IPS-NIHi7 (cell line): Measurements from ENCODE around the gene SH3BP1.
A peak's percentile ranks its signal among the peaks of the same experiment; 100 is the strongest.
"Not testable (repeated sequence)": the region's sequence is repeated elsewhere in the genome, so short reads cannot be mapped to it uniquely, and the experiment has no call there.

Experiments used
- DNase-seq: peaks from one replicate; pipeline ENCODE4 v3.0.0; 2012; ENCODE audit warnings: mixed read lengths; ENCODE audit errors: extremely low spot score

The SH3BP1 gene

DNA sequence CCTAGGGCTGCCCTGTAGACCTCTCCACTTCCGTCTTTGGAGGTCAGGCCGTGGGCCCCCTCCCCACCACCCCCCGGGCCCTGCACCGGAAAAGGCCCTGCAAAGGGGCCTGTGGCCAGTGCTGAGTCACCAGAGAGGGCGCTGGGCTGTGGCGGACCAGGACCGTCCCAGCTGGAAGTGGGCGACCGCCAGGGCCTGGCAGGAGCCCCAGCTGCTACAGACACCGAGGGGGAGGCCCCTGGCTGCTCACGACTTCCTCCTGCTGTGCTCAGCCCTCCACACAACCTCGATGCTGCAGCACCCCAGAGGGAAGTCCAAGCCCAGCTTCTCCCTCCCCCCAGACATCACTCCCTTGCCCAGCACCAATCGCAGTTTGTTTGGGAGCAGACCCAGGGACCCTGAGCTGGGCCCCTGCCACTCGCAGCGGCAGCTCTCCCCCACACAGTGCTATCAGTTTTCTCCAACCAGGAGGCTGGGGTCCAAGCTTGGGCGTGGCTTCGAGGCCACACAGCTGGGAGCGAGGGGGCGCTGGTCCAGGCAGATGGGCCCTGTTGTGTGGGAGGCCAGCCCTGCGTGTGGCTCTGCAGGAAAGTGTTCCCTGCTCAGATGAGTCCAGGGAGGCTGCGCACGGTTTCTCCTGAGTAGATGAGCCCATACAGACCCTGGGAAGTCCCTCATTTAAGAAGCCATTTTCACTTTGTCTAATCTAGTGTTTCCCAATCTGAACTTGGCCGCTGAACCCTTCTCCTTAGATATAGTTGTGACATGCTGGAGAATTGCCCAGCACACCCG, 5.6 kb upstream of the SH3BP1 start:
- peak; percentile 79 for DNase-seq

- DNase-seq = no peak
Measured at GRCh38 chr22:37634417-37634924, 5.0 kb upstream of the SH3BP1 start.

DNA sequence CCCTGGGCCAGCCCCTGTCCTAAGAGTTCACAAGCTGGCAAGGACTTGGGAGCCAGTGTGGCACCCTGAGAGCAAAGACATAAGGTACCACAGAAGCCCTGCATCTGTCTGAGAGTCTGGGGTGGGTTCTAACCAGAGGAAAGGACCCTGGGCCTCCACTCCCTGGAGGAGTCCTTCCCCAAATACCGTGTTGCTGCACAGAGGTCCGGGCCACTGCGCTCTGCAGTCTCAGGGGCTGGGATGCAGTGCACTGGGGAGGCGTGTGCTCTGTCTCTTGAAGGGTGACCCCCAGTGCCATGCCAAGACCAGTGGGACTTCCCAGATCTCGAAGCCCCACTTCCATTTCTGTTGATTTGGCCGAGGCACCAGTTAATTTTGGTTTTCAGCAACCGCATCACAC, 4.3 kb upstream of the SH3BP1 start:
- no peak for DNase-seq

- DNase-seq = peak; percentile 27
Measured at GRCh38 chr22:37636186-37636948, 3.1 kb upstream of the SH3BP1 start.

DNA sequence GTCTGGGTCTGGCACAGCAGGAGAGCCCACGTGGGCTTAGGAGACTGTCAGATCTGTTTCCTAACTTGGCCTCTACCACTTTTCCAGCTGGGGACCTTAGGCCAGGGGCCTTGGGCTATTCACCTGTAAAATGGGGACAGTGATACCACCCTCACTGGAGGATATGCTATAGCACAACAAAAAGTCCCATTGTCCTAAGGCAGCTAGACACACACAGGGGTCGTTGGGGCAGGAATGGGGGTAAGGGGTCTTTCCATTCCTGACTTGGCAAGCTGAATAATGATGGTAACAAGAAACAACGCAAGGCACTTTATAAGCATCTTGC, 2.6 kb upstream of the SH3BP1 start:
- no peak for DNase-seq

- DNase-seq = peak; percentile 22
Measured at GRCh38 chr22:37638391-37639069, 939 bp upstream of the SH3BP1 start.

GRCh38 chr22:37639771-37640590, 512 bp downstream of the SH3BP1 start:
- peak; percentile 70 for DNase-seq

GRCh38 chr22:37640591-37641560, 1.4 kb downstream of the SH3BP1 start:
- no peak for DNase-seq

DNA sequence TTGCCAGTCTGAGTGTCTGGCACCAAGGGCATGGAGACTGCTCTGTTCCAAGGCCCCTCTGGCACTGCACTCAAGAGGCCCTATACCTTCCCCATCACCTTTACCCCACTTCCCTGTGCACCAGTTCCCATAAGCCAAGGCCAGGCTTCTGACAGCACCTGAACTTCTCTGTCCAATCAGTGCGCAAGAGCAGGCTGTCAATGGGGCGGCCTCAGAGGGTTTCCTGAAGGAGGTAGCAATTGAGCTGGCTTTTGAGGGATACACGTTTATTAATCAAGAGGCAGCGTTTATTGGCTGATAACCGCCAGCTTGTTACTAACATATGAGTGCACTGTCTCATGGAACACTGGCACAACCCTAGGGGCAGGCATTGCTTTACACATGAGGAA, 2.1 kb downstream of the SH3BP1 start:
- no peak for DNase-seq

DNA sequence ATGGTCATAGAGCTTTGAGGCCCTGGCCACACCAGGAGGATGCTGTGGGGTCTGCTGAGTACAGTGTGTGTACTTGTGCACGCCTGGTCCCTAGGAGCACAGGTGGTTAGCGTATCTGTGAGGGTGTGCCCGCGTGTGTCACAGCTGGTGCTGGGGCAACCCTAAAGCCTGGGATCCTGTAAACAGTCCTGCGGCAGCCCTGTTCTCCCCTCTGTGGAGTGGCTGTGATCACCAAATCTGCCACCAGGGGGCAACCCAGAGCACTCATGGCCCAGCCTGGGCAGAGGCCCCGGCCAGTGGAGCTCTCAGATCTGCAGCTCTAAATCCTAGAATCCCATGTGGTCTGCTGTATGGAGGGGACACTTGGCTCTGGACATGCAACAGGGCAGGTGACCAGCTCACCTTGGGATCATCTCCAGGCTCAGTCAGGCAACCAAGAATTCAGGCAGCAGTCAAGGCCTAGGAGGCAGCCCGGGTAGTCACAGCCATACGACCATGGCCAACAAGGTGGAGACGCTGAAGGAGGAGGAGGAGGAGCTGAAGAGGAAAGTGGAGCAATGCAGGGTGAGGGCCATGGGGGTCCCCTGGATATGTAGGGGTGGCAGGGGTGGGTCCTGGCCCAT, 3.9 kb downstream of the SH3BP1 start:
- peak; percentile 88 for DNase-seq

DNA sequence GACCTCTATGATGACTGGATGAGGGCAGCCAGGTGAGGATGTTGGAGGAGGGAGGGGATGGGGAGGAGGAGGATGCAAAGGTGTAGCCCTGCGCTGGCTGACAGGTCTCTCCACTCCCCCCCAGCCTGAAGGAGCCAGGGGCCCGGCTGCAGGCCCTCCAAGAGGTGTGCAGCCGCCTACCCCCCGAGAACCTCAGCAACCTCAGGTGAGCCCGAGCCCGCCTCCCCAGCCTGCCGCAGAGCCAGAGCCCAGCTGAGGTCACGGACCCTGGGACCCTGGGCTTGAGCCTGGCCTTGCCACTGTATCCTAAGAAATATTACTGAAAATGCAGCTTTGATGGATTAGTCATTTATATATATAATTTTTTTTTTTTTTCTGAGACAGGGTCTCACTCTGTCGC, 7.8 kb downstream of the SH3BP1 start:
- DNase-seq = no peak

DNA sequence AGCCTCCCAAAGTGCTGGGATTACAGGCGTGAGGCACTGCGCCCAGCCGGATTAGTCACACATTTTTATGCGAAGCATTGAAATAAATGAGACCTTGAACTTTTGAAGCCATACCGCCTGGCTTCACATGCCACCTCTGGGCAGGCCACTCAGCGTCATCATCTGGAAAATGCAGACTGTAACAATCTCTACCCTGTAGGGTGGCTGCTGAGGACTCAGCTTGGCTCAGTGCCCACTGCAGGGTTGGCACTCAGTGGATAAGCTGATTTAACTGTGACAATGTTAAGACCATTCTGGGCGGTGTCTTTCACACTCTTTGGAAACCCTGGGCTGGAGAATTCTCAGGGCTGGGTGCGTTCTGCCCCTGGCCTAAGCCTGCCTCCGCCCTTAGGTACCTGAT, 8.5 kb downstream of the SH3BP1 start:
- DNase-seq = no peak

- DNase-seq = no peak
Measured at GRCh38 chr22:37650463-37651136, 11.1 kb downstream of the SH3BP1 start.

- no peak for DNase-seq
Measured at GRCh38 chr22:37654563-37655251, 15.2 kb downstream of the SH3BP1 start.

GRCh38 chr22:37655252-37655563, 15.7 kb downstream of the SH3BP1 start:
- no peak for DNase-seq

- DNase-seq = not testable (repeated sequence)
Measured at GRCh38 chr22:37656583-37656982, 17.1 kb downstream of the SH3BP1 start.

- peak; percentile 46 for DNase-seq
Measured at GRCh38 chr22:37657590-37658132, 18.2 kb downstream of the SH3BP1 start.
